Left lobe of liver (tissue), 2 donors: Measurements from ENCODE around the gene SMIM45.
A peak's percentile ranks its signal among the peaks of the same experiment; 100 is the strongest.

Experiments
- ATAC-seq: fragments of 200-7000 bp; cut with Tn5 transposase; one replicate; pipeline ENCODE4 v1.9.1; 2020; ENCODE audit warnings: mild to moderate bottlenecking, moderate library complexity
- DNase-seq: peaks from one replicate; pipeline ENCODE4 v3.0.0-alpha.2; 2020; ENCODE audit warnings: low spot score
- donor health status: DM: no; HTN: no; CAD: no; lungs with moderate emphysema.
- donor health status: DM: no; HTN: yes; CAD: no.

SMIM45 gene

GRCh38 chr22:41915035-41915785 is 36.7 kb upstream of the SMIM45 start, which contains the start of gene SHISA8:
TSS of gene SHISA8 (minus strand) at chr22:41915074. CDS start at chr22:41914667, 407 bp downstream.
- no peak for DNase-seq
- peak; percentile 80 for ATAC-seq

GRCh38 chr22:41915786-41916493 is 36.0 kb upstream of the SMIM45 start:
- no peak for ATAC-seq

GRCh38 chr22:41916745-41917358 is 35.1 kb upstream of the SMIM45 start:
- ATAC-seq (no peak), DNase-seq (no peak)

More at GRCh38 chr22:41915786-41916493, 36.0 kb upstream of the SMIM45 start:
- no peak for DNase-seq

GRCh38 chr22:41917375-41917902 is 34.5 kb upstream of the SMIM45 start:
- DNase-seq, result no peak
- no peak for ATAC-seq

- ATAC-seq (no peak), DNase-seq (no peak)
These were observed 33.8 kb upstream of the SMIM45 start for GRCh38 chr22:41917903-41918791.

- DNase-seq (no peak), ATAC-seq (peak; percentile 47)
These were observed 32.4 kb upstream of the SMIM45 start for GRCh38 chr22:41919357-41920224.

- ATAC-seq (no peak), DNase-seq (no peak)
These were observed 31.5 kb upstream of the SMIM45 start for GRCh38 chr22:41920271-41920976.

- DNase-seq (no peak), ATAC-seq (no peak)
These were observed 29.6 kb upstream of the SMIM45 start for GRCh38 chr22:41922328-41922727.

GRCh38 chr22:41922940-41923594 is 28.9 kb upstream of the SMIM45 start:
- ATAC-seq (no peak), DNase-seq (no peak)

- DNase-seq (no peak), ATAC-seq (no peak)
These were observed 28.2 kb upstream of the SMIM45 start for GRCh38 chr22:41923595-41924276.

GRCh38 chr22:41925783-41926460 is 26.0 kb upstream of the SMIM45 start:
- ATAC-seq (peak; percentile 95), DNase-seq (peak; percentile 74)

- DNase-seq (no peak), ATAC-seq (no peak)
These were observed 24.1 kb upstream of the SMIM45 start for GRCh38 chr22:41927813-41928212.

GRCh38 chr22:41928593-41929417 is 23.1 kb upstream of the SMIM45 start:
- DNase-seq (no peak), ATAC-seq (no peak)

GRCh38 chr22:41929418-41929810 is 22.5 kb upstream of the SMIM45 start:
- ATAC-seq (no peak), DNase-seq (no peak)

- ATAC-seq, result no peak
- DNase-seq, result no peak
These were observed 20.2 kb upstream of the SMIM45 start for GRCh38 chr22:41931701-41932269.

- ATAC-seq, result no peak
- DNase-seq, result no peak
These were observed 19.6 kb upstream of the SMIM45 start for GRCh38 chr22:41932353-41932752.
